Fibroblast of lung (primary cell): Measurements from ENCODE around the gene CX3CL1.

Experiments used
- CTCF ChIP-seq, 2 donors: IDR thresholded peaks in 1 of 2; conservative IDR thresholded peaks in 1 of 2; 1 replicate in 1 of 2; 2 replicates in 1 of 2; pipeline ENCODE4 v1.5.1; 2011 to 2012; ENCODE audit warnings: low read length in 2 of 2, control low read depth in 1 of 2, inconsistent platforms in 1 of 2, low read depth in 1 of 2, mild to moderate bottlenecking in 1 of 2
- EZH2 ChIP-seq: IDR thresholded peaks from 2 replicates; pipeline ENCODE4 v1.5.1; 2012; ENCODE audit warnings: low read length, control low read depth, mild to moderate bottlenecking; ENCODE audit errors: missing control alignments

- TF ChIP-seq CTCF (conservative IDR thresholded peaks at IDR 0.05 in 1 of 2, IDR thresholded peaks at IDR 0.05 in 1 of 2; ENCODE audit: low read depth in 1 of 2, low read length in 2 of 2) (no peak), EZH2 (no peak)
Measured at GRCh38 chr16:57366544-57367040, 5.7 kb upstream of the CX3CL1 start.
